NT2/D1 (cell line): ENCODE data around the gene SNIP1.
"Not testable (repeated sequence)": the region's sequence is repeated elsewhere in the genome, so short reads cannot be mapped to it uniquely, and the experiment has no call there.

Experiments
- SUZ12 ChIP-seq: IDR thresholded peaks from 2 replicates; pipeline ENCODE4 v1.6.1; 2011; ENCODE audit not compliant: insufficient read length, insufficient read depth; ENCODE audit errors: extremely low read depth
- YY1 ChIP-seq: IDR thresholded peaks from 2 replicates; pipeline ENCODE4 v1.6.1; 2011; ENCODE audit not compliant: insufficient read length, insufficient read depth

DNA sequence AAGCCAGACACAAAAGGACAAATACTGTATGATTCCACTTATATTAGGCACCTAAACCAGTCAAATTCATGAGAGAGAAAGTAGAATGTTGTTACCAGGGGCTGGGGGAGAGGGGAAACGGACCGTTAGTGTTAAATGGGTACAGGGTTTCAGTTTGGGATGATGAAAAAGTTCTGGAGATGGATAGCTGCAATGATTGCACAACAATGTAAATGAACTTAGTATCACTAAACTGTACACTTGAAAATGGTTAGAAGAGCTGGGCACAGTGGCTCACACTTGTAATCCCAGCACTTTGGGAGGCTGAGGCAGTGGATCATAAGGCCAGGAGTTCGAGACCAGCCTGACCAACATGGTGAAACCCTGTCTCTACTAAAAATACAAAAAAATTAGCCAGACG is 30.5 kb upstream of the SNIP1 start:
- TF ChIP-seq SUZ12, YY1: not testable (repeated sequence)
